Measurements from ENCODE around the gene ANK2.

The ANK2 gene

DNA sequence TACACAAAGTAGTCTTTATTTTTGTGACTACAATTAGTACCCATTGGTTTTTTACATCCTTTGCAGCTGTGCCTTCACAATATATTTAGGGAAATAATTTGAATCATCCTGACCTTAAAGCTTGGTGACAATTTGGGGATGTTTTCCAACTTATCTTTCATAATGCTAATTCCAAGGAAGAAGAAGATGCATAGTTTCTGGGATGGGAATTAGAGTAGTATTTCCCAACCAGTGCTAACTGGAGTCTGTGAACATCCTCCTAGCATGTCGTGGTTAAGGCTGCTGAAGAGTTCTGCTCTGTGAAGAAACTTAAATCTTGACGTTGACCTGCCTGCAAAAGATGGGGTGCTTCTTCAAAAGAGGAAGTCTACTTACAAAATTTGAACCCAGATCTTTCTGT, 173.5 kb downstream of the ANK2 start:
- TF ChIP-seq, protein P1, sequence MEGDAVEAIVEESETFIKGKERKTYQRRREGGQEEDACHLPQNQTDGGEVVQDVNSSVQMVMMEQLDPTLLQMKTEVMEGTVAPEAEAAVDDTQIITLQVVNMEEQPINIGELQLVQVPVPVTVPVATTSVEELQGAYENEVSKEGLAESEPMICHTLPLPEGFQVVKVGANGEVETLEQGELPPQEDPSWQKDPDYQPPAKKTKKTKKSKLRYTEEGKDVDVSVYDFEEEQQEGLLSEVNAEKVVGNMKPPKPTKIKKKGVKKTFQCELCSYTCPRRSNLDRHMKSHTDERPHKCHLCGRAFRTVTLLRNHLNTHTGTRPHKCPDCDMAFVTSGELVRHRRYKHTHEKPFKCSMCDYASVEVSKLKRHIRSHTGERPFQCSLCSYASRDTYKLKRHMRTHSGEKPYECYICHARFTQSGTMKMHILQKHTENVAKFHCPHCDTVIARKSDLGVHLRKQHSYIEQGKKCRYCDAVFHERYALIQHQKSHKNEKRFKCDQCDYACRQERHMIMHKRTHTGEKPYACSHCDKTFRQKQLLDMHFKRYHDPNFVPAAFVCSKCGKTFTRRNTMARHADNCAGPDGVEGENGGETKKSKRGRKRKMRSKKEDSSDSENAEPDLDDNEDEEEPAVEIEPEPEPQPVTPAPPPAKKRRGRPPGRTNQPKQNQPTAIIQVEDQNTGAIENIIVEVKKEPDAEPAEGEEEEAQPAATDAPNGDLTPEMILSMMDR (IDR thresholded peaks at IDR 0.05; ENCODE audit: low read length): no peak
- no peak for TF ChIP-seq EZH2 (IDR thresholded peaks at IDR 0.05; ENCODE audit: borderline replicate concordance, low read length)
- no peaks in the 10 kb centered on the region for H3K9me2 ChIP-seq (ENCODE audit: low read depth, low read length)
- no peak overlapping the region for H2AFZ ChIP-seq (ENCODE audit: low read length)
- no peaks in the 10 kb centered on the region for H3K36me3 ChIP-seq (ENCODE audit: insufficient read depth, low read length)
- no peaks in the 10 kb centered on the region for H3K4me1 ChIP-seq (ENCODE audit: insufficient read depth, low read length, severe bottlenecking)
- H4K20me1 ChIP-seq (ENCODE audit: insufficient read depth, low read length): no peaks in the 10 kb centered on the region
- no peak overlapping the region for H3K4me3 ChIP-seq (ENCODE audit: low read depth, low read length, poor library complexity, severe bottlenecking)
- no peaks in the 10 kb centered on the region for H3F3A ChIP-seq (ENCODE audit: insufficient read depth, low read length)
- no peak overlapping the region for H3K9ac ChIP-seq (ENCODE audit: low read length)
- no peaks in the 10 kb centered on the region for H3K27me3 ChIP-seq (ENCODE audit: insufficient read depth, low read length)
- no peak overlapping the region for H3K27ac ChIP-seq (ENCODE audit: low read depth, low read length, poor library complexity, severe bottlenecking)
- H3K79me2 ChIP-seq (ENCODE audit: insufficient read depth, low read length): no peaks in the 10 kb centered on the region
- H3K9me3 ChIP-seq (ENCODE audit: low read length): no peaks in the 10 kb centered on the region
- H3K4me2 ChIP-seq (ENCODE audit: low read length): no peak overlapping the region

- TF ChIP-seq EZH2 (IDR thresholded peaks at IDR 0.05; ENCODE audit: borderline replicate concordance, low read length): no peak
- TF ChIP-seq, protein P1 (IDR thresholded peaks at IDR 0.05; ENCODE audit: low read length): no peak
- H4K20me1 ChIP-seq (ENCODE audit: insufficient read depth, low read length): no peaks in the 10 kb centered on the region
- no peak overlapping the region for H2AFZ ChIP-seq (ENCODE audit: low read length)
These were observed 182.7 kb downstream of the ANK2 start for GRCh38 chr4:113232194-113232593.

DNA sequence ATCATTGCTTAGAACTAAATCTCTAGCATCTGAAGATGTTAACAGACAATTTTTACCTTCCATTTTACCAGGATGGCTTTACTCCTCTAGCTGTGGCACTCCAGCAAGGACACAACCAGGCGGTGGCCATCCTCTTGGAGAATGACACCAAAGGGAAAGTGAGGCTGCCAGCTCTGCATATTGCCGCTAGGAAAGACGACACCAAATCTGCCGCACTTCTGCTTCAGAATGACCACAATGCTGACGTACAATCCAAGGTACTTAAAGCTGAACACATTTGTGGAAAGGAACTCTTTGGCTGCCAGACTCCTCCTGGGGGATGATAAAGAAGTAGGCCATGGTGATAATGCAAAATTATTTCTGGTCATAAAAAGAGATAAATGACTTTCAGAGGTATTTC, 187.5 kb downstream of the ANK2 start:
- Histone ChIP-seq H3K9ac (ENCODE audit: low read length) (no peak overlapping the region), H3K79me2 (ENCODE audit: insufficient read depth, low read length) (no peaks in the 10 kb centered on the region), H3F3A (ENCODE audit: insufficient read depth, low read length) (no peaks in the 10 kb centered on the region), H4K20me1 (ENCODE audit: insufficient read depth, low read length) (no peaks in the 10 kb centered on the region), H3K27me3 (ENCODE audit: insufficient read depth, low read length) (no peaks in the 10 kb centered on the region), H3K9me3 (ENCODE audit: low read length) (no peaks in the 10 kb centered on the region), H3K4me2 (ENCODE audit: low read length) (no peak overlapping the region), H3K27ac (ENCODE audit: low read depth, low read length, poor library complexity, severe bottlenecking) (no peak overlapping the region), H3K36me3 (ENCODE audit: insufficient read depth, low read length) (no peaks in the 10 kb centered on the region), H3K4me1 (ENCODE audit: insufficient read depth, low read length, severe bottlenecking) (no peaks in the 10 kb centered on the region), H2AFZ (ENCODE audit: low read length) (no peak overlapping the region), H3K4me3 (ENCODE audit: low read depth, low read length, poor library complexity, severe bottlenecking) (no peak overlapping the region), H3K9me2 (ENCODE audit: low read depth, low read length) (no peaks in the 10 kb centered on the region)
- no peak for TF ChIP-seq EZH2 (IDR thresholded peaks at IDR 0.05; ENCODE audit: borderline replicate concordance, low read length)
- TF ChIP-seq, protein P1 (IDR thresholded peaks at IDR 0.05; ENCODE audit: low read length): no peak

More at GRCh38 chr4:113232194-113232593, 182.7 kb downstream of the ANK2 start:
- Histone ChIP-seq H3K27ac (ENCODE audit: low read depth, low read length, poor library complexity, severe bottlenecking) (no peak overlapping the region), H3K4me1 (ENCODE audit: insufficient read depth, low read length, severe bottlenecking) (no peaks in the 10 kb centered on the region), H3K27me3 (ENCODE audit: insufficient read depth, low read length) (no peaks in the 10 kb centered on the region), H3K9ac (ENCODE audit: low read length) (no peak overlapping the region), H3K9me3 (ENCODE audit: low read length) (no peaks in the 10 kb centered on the region), H3K79me2 (ENCODE audit: insufficient read depth, low read length) (no peaks in the 10 kb centered on the region), H3K9me2 (ENCODE audit: low read depth, low read length) (no peaks in the 10 kb centered on the region), H3K4me3 (ENCODE audit: low read depth, low read length, poor library complexity, severe bottlenecking) (no peak overlapping the region), H3K4me2 (ENCODE audit: low read length) (no peak overlapping the region), H3F3A (ENCODE audit: insufficient read depth, low read length) (no peaks in the 10 kb centered on the region), H3K36me3 (ENCODE audit: insufficient read depth, low read length) (no peaks in the 10 kb centered on the region)

Measured in OCI-LY1 (cell line).